Measurements from ENCODE around the gene VPS41. TPM values are rescaled to one million over a fixed set of nuclear protein-coding genes. Genes with fewer than 3 reads are reported as not detected.

VPS41 gene
- total RNA-seq, 2 experiments from 2014 or later: 62.9 to 66.8 TPM

DNA sequence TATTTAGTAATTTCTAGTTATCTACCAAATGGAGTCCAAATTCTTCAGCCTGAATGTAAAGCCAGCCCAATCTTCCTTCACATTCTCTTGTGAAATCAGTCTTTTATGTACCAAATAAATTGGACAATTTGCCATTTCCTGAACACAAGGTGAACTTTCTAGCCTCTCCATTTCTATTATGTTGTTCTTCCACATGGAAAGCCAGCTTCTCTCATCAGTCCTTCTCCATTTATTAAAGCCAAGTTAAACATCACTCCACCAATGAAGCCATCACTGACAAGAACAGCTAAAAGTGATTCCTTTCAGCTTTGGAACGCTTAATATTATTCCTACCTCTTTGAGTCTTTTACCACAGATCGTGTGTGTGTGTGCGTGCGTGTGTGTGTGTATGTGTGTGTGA, 88.4 kb downstream of the VPS41 start:
- Mint-ChIP-seq H3K9me3 (peaks cover 4% of the 10 kb centered on the region), H3K4me1 (ENCODE audit: low read depth) (no peaks in the 10 kb centered on the region), H3K27ac (no peak overlapping the region), H3K36me3 (peaks cover 26% of the 10 kb centered on the region), H3K27me3 (no peaks in the 10 kb centered on the region), H3K4me3 (no peak overlapping the region)
- no peak for DNase-seq
- POLR2A ChIA-PET: no interaction called here
- intact Hi-C loops (cut with micrococcal nuclease): no loop called here
- CTCF ChIA-PET: interaction anchor here (0.9 kb wide), 1 partner anchor 25 kb away, joined by 3 read pairs; no protein-coding TSS in a partner anchor

DNA sequence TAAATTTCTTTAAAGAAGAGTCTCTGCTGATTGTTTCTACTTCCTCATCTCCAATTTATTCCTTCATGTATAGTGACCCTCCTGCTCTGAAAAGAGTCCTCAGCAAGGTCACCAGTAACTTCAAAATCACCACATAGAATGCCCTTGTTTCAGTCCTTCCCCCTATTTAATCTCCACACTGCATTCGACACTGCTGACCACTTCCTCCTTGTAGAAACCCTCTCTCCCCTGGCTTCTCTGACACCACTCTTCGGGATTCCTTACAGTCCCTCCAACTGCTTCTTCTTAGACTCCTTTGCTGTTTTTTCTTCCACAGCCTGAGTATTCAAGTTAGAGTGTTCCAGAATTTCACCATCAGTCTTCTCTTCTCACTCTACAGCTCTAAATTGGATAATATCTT, 89.5 kb downstream of the VPS41 start:
- Mint-ChIP-seq H3K27ac (no peak overlapping the region), H3K27me3 (no peaks in the 10 kb centered on the region), H3K36me3 (peaks cover 24% of the 10 kb centered on the region), H3K9me3 (peaks cover 4% of the 10 kb centered on the region), H3K4me1 (ENCODE audit: low read depth) (no peaks in the 10 kb centered on the region), H3K4me3 (no peak overlapping the region)
- intact Hi-C loops (cut with micrococcal nuclease): no loop called here
- ChIA-PET CTCF (no interaction called here), POLR2A (no interaction called here)
- no peak for DNase-seq

DNA sequence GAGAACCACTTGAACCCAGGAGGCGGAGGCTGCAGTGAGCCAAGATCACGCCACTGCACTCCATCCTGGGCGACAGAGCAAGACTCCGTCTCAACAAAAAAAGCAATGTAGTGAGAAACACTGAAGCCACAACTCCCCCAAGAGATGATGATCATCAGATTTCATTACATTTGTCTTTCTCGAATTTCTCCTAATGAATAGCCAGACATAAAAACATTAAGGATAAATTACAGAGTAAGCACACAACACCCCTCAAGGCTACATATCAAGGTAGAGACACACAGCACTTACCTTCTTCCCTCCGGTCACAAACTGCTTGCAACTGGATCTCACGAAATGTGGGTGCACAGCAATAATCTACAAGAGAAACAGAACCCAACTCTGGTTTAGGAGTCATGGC, 91.5 kb downstream of the VPS41 start:
- no peak overlapping the region for H3K27ac Mint-ChIP-seq
- intact Hi-C loops (cut with micrococcal nuclease): no loop called here
- H3K4me3 Mint-ChIP-seq: no peak overlapping the region
- no peak for DNase-seq
- H3K4me1 Mint-ChIP-seq (ENCODE audit: low read depth): no peaks in the 10 kb centered on the region
- ChIA-PET CTCF (no interaction called here), POLR2A (no interaction called here)
- no peaks in the 10 kb centered on the region for H3K9me3 Mint-ChIP-seq
- H3K36me3 Mint-ChIP-seq: peaks cover 17% of the 10 kb centered on the region
- no peaks in the 10 kb centered on the region for H3K27me3 Mint-ChIP-seq

DNA sequence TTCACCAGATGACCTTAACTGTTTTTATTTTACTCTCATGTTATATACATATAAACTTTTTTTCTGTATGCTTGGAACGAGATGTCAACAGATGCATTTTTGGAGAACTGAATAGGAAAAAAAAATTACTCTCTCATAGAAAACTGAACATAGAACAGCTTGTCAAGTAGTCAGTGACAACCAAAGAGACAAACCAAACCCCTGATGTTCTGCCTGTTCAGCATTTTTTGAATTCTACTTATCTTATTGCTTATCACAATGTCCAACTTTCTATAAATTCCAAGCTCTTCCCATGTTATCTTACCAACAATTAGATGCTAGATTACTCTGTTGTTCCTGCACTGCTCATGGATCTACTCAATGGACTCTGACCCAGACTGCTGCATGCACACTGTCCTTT, 95.2 kb downstream of the VPS41 start:
- Mint-ChIP-seq H3K4me1 (ENCODE audit: low read depth) (no peaks in the 10 kb centered on the region), H3K36me3 (peaks cover 17% of the 10 kb centered on the region), H3K27me3 (no peaks in the 10 kb centered on the region), H3K4me3 (no peak overlapping the region), H3K9me3 (no peaks in the 10 kb centered on the region), H3K27ac (no peak overlapping the region)
- POLR2A ChIA-PET: no interaction called here
- intact Hi-C loops (cut with micrococcal nuclease): no loop called here
- CTCF ChIA-PET: no interaction called here
- no peak for DNase-seq

DNA sequence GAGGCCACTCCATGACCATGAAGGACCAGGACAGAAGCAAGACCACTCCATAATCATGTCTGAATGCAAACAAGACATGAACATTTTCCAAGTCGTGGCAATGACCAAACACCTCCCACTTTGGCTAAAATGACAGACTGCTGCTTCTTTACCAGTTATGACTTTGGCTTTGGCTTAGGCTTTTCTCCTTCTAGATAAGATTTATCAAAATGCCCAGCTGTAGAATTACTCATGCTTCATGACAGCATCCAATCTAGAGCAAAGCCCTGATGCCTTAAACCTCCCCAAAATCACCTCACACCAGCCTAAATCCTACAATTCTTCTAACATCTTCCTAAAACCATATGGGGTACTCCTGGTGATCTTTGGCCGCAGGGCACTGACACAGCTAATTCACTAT, 102.1 kb downstream of the VPS41 start:
- H3K27ac Mint-ChIP-seq: no peak overlapping the region
- H3K4me1 Mint-ChIP-seq (ENCODE audit: low read depth): no peaks in the 10 kb centered on the region
- no peak overlapping the region for H3K4me3 Mint-ChIP-seq
- no peaks in the 10 kb centered on the region for H3K36me3 Mint-ChIP-seq
- no peaks in the 10 kb centered on the region for H3K9me3 Mint-ChIP-seq
- no peaks in the 10 kb centered on the region for H3K27me3 Mint-ChIP-seq
- ChIA-PET POLR2A (no interaction called here), CTCF (interaction anchor here (1.1 kb wide), 1 partner anchor 10 kb away, joined by 3 read pairs; no protein-coding TSS in a partner anchor)
- intact Hi-C loops (cut with micrococcal nuclease): no loop called here
- no peak for DNase-seq

DNA sequence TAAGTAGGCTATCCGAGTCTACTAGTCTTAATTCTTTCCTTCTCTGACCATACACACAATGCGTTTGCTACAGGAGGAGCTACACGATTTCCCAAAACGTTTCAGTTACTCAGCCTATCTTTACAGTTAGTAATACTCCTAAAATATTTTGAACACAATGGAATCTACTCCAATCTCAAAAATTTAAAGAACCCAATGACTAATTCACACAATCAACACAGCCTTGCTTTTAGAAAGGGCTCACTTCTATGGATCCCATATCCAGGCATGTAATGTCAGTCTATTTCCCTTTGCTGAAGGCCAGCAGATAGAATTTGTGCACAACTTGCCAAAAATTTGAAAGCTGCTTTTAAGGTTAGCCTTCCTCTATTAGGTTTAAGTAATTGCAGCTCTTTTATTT, 107.2 kb downstream of the VPS41 start:
- CTCF ChIA-PET: no interaction called here
- Mint-ChIP-seq H3K27me3 (no peaks in the 10 kb centered on the region), H3K27ac (no peak overlapping the region), H3K9me3 (no peaks in the 10 kb centered on the region), H3K36me3 (no peaks in the 10 kb centered on the region), H3K4me3 (no peak overlapping the region), H3K4me1 (ENCODE audit: low read depth) (no peaks in the 10 kb centered on the region)
- intact Hi-C loops (cut with micrococcal nuclease): no loop called here
- POLR2A ChIA-PET: no interaction called here
- no peak for DNase-seq

DNA sequence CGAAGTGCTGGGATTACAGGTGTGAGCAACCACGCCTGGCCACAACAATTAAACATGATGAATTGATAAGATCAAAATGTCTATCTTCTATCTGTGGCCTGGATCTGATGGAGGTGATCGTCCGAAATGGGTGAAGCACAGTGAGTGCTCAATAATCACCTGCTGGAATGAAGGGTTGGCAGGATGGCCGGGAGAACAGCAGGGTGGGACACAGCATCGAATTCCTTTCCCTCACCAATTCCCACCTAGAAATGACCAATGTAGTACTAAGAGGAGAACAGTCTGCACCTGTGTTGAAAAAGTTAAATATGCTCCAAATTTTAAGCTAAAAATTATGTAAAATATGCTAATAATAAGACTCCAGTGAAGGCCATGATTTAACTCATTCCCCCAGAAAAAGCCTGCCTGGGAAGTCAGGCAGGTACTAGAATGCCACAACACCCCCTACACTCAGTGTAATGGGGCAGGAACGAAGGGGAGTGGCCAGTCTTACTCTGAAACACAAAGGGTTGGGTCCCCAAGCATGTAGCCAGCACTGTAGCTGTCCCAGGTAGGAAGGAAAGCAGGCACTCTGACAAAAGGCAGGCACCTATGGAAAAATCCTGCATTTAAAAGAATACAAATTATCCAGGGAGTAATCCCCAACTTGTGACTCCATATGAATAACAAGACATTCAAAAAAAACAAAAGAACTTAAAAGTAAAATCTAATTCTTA, 110.3 kb downstream of the VPS41 start:
- CTCF ChIA-PET: no interaction called here
- POLR2A ChIA-PET: no interaction called here
- no peaks in the 10 kb centered on the region for H3K9me3 Mint-ChIP-seq
- H3K4me3 Mint-ChIP-seq: no peak overlapping the region
- intact Hi-C loops (cut with micrococcal nuclease): loop anchor here (5.0 kb wide), 3 partner anchors 109 to 654 kb away; partner anchors contain the start of gene VPS41
- no peak overlapping the region for H3K27ac Mint-ChIP-seq
- H3K27me3 Mint-ChIP-seq: no peaks in the 10 kb centered on the region
- no peak for DNase-seq
- H3K36me3 Mint-ChIP-seq: peaks cover 8% of the 10 kb centered on the region
- no peaks in the 10 kb centered on the region for H3K4me1 Mint-ChIP-seq (ENCODE audit: low read depth)

DNA sequence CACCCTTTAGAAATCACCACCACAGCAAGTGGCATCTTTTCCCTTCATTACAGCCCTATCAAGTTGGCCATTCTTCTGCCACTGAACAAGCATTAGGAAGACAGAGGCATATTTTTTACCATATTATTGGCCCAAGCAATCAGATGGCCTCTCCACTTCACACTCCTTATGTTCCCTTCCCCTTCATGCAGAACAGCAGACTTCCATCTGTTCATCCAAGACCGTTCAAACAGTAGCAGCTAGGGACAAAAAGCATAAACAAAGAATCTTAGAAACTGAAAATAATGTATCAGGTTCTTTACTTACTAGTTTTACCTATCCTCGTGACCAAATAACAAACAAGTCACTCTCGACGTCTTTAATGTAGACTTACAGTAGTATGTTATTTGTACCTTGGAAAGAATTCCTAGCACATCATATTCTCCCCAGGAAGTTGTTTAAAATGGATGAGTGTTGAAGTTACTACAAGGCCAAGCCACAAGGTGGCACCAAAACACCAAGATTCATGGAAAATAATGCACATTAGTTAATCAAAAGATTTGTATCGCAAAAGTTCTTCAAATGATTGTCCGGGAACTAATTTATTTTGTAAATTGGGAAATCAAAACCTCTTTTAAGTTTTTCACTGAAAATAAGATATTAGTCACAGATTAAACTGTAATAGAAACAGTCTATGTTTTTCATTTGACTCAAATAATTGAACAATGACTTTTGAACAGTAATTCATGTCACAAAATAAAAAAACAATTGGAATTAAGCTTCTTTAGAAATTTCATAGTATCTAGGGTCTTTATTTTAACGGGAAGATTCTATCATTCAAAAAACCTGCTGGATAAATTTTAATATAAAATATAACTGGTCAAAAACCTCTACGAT, 112.1 kb downstream of the VPS41 start:
- DNase-seq: peak; percentile 40
- H3K4me1 Mint-ChIP-seq (ENCODE audit: low read depth): no peaks in the 10 kb centered on the region
- H3K36me3 Mint-ChIP-seq: peaks cover 16% of the 10 kb centered on the region
- H3K9me3 Mint-ChIP-seq: no peaks in the 10 kb centered on the region
- H3K27ac Mint-ChIP-seq: no peak overlapping the region
- intact Hi-C loops (cut with micrococcal nuclease): loop anchor here (1.0 to 5.0 kb wide), 5 partner anchors 110 to 723 kb away; partner anchors contain the start of gene VPS41
- no peaks in the 10 kb centered on the region for H3K27me3 Mint-ChIP-seq
- no peak overlapping the region for H3K4me3 Mint-ChIP-seq
- ChIA-PET CTCF (interaction anchor here (0.6 to 1.4 kb wide), 12 partner anchors 10 to 724 kb away, joined by 3 to 6 read pairs (median 3); no protein-coding TSS in a partner anchor), POLR2A (no interaction called here)

DNA sequence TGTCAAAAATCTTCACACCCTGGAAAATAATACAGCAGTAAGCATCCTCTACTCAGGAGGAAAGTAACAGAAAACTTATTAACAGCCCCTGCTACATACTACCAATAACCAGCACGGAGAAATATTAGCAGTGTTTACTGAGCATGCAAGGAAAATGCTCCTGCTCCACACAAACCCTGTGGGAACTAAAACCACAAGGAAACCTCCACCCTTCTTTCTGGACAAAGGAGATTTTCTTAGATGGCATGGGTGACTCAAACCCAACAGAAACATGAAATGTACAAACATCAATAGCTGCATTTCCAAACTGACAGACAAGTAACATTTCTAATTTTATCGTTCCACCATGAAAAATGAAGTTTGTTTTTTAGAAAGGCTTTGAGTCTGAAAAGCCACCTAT, 113.4 kb downstream of the VPS41 start:
- POLR2A ChIA-PET: no interaction called here
- no peak for DNase-seq
- Mint-ChIP-seq H3K27me3 (no peaks in the 10 kb centered on the region), H3K27ac (no peak overlapping the region), H3K36me3 (peaks cover 22% of the 10 kb centered on the region), H3K4me1 (ENCODE audit: low read depth) (no peaks in the 10 kb centered on the region), H3K4me3 (no peak overlapping the region), H3K9me3 (no peaks in the 10 kb centered on the region)
- CTCF ChIA-PET: interaction anchor here (0.6 to 1.4 kb wide), 8 partner anchors 10 to 725 kb away, joined by 3 to 6 read pairs (median 3); no protein-coding TSS in a partner anchor
- intact Hi-C loops (cut with micrococcal nuclease): loop anchor here (5.0 kb wide), 3 partner anchors 112 to 657 kb away; partner anchors contain the start of gene VPS41

DNA sequence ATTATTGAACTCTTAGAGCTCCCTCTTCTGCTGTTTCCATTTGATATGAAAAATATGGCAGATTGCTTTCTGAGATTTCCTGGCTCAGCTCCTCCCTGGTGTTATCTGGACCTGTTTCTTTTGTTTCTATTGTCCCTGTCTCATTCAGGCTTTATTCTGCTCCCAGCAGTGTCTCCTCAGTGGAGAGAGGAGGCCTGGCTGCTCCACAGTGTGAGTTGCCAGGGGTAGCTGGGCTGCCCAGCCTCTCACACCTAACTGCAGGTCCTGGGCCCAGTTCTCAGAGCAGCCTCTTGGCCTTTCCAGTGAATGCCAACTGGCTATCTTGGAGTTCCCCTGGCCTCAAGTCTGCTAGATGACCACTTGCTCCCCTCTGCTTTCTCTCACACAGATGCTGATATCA, 127.0 kb downstream of the VPS41 start:
- ChIA-PET CTCF (interaction anchor here (0.6 kb wide), 1 partner anchor 15 kb away, joined by 3 read pairs; no protein-coding TSS in a partner anchor), POLR2A (no interaction called here)
- H3K4me1 Mint-ChIP-seq (ENCODE audit: low read depth): no peaks in the 10 kb centered on the region
- no peaks in the 10 kb centered on the region for H3K9me3 Mint-ChIP-seq
- no peak overlapping the region for H3K27ac Mint-ChIP-seq
- no peaks in the 10 kb centered on the region for H3K27me3 Mint-ChIP-seq
- intact Hi-C loops (cut with micrococcal nuclease): no loop called here
- H3K4me3 Mint-ChIP-seq: no peak overlapping the region
- DNase-seq: no peak
- H3K36me3 Mint-ChIP-seq: peaks cover 6% of the 10 kb centered on the region

DNA sequence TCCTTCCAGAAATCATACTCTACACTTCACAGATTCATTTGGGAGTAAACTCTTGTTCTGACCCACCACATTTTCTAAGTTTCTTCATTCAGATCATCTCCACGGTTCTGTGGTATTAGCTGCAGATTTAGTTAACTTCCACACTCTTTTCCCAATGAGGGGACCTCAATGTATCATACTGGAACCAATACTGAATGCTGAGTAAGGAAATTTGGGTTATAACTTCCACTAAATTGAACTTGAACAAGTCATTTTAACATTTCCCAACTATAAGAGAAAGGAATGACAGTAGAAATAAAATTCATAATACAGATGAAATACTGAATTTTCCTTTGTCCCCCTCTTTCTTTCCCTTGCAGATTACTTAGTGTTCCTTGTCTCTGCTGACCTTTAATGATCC, 131.4 kb downstream of the VPS41 start:
- Mint-ChIP-seq H3K27me3 (no peaks in the 10 kb centered on the region), H3K4me1 (ENCODE audit: low read depth) (no peaks in the 10 kb centered on the region), H3K36me3 (peaks cover 19% of the 10 kb centered on the region), H3K9me3 (no peaks in the 10 kb centered on the region), H3K4me3 (no peak overlapping the region), H3K27ac (no peak overlapping the region)
- POLR2A ChIA-PET: no interaction called here
- intact Hi-C loops (cut with micrococcal nuclease): no loop called here
- CTCF ChIA-PET: no interaction called here
- DNase-seq: no peak

DNA sequence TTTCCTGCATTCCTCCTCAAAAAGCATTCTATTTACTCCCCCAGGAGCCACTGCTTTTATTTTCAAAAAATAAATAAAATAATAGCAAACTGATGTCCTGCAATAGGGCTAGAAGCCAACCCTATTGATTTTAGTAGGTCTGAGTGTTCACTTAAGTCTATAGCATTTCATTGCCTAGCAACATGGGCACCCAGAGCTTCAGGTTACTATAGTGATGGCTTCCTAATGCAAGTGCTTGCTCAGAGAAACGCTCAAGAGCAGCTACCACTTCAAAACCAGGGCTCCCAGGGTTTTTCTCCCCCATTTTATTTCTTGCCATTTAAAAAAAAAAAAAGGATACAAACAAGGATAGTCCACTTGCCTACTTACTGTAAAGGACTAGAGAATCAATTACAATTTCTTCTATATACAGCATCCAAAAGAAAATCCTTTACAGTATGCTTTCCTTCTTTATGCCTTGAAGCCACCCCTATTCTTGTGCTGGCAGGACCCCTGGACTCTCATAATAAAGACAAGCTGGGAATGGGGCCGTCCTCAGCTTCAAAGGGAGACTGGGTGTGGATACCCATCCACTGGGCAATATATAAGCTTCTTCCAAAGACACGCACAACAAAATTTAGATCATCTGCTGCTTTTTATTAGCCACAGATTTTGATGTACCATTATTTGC, 133.3 kb downstream of the VPS41 start:
- POLR2A ChIA-PET: interaction anchor here (0.7 kb wide), 1 partner anchor 188 kb away, joined by 6 read pairs; no protein-coding TSS in a partner anchor
- H3K27me3 Mint-ChIP-seq: no peaks in the 10 kb centered on the region
- no peak overlapping the region for H3K27ac Mint-ChIP-seq
- no peaks in the 10 kb centered on the region for H3K4me1 Mint-ChIP-seq (ENCODE audit: low read depth)
- DNase-seq: no peak
- peaks cover 28% of the 10 kb centered on the region for H3K36me3 Mint-ChIP-seq
- H3K4me3 Mint-ChIP-seq: no peak overlapping the region
- no peaks in the 10 kb centered on the region for H3K9me3 Mint-ChIP-seq
- CTCF ChIA-PET: no interaction called here
- intact Hi-C loops (cut with micrococcal nuclease): no loop called here
